GM12872 (cell line): ENCODE results near the gene CCSER1.

ENCODE experiments used
- CTCF ChIP-seq: IDR thresholded peaks from 3 replicates; pipeline ENCODE4 v1.5.1; 2011; ENCODE audit warnings: low read depth, mild to moderate bottlenecking, low read length, moderate library complexity; ENCODE audit not compliant: insufficient read depth

The CCSER1 gene

GRCh38 chr4:90127706-90128345 lies 632 bp downstream of the CCSER1 start:
- no peak for TF ChIP-seq CTCF

GRCh38 chr4:90128961-90129495 lies 1.8 kb downstream of the CCSER1 start:
- no peak for TF ChIP-seq CTCF

GRCh38 chr4:90130076-90130475 lies 2.9 kb downstream of the CCSER1 start:
- TF ChIP-seq CTCF: no peak

GRCh38 chr4:90137555-90137954 lies 10.4 kb downstream of the CCSER1 start:
- TF ChIP-seq CTCF: no peak

GRCh38 chr4:90142081-90142480 lies 14.9 kb downstream of the CCSER1 start:
- TF ChIP-seq CTCF: no peak

- TF ChIP-seq CTCF: no peak
Measured at GRCh38 chr4:90145319-90145718, 18.1 kb downstream of the CCSER1 start.

GRCh38 chr4:90146306-90146705 lies 19.1 kb downstream of the CCSER1 start:
- TF ChIP-seq CTCF: no peak
